Activated CD4-positive, CD25-positive, alpha-beta regulatory T cell treated with anti-CD3 and anti-CD28 coated beads, Interleukin-2, amount 50 U/mL, for 72 hours (primary cell): ENCODE results near the gene DRGX.

Source experiments
- DNase-seq: peaks from one replicate; pipeline ENCODE4 v3.0.0; 2021

The DRGX gene

DNA sequence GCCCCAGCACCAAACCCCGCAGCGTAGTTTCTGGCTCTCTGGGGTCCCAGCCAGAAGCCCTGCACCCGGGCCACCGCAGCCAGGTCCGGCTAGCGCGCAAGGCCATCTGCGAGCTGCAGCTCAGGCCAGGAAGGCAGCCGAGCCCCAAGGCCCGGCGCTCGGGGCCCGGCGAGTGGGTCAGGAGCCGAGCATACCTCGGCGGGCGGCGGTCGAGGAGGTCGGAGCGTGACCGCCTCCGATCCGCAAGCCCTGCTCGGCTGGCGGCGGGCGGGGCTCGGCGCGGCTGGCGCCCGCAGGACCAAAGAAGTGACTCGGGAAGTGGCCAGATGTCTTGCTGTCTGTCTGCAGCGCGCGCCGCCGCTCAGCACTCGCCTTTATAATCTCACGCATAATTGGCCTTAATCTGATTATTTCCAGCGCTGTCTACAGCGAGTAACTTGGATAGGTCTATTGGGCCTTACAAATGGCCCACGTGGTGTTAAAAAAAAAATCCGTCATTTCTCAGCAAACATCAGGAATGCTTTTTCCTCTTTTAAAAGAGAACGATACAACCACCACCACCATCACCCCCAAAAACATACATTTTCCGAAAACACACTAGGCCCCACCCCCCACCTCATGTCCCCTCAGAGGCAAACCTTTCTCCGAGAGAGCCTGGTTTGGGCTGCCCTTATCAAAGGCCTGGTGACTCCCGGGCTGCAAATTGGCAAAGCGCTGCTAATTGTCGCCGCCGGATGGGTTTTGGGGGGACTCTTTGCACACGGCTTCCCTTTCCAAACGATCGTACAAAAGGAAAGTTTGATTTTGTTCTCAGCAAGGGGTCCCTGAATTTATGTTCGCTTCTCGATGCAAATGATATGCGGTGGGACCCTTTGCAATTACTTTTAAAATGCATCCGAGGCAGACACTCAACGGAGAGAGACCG lies at the start of gene DRGX:
TSS of gene DRGX (minus strand) at position 349 of the 925 bp plus-strand sequence. CDS start 649 bp downstream, outside the sequence.
- no peak for DNase-seq

DNA sequence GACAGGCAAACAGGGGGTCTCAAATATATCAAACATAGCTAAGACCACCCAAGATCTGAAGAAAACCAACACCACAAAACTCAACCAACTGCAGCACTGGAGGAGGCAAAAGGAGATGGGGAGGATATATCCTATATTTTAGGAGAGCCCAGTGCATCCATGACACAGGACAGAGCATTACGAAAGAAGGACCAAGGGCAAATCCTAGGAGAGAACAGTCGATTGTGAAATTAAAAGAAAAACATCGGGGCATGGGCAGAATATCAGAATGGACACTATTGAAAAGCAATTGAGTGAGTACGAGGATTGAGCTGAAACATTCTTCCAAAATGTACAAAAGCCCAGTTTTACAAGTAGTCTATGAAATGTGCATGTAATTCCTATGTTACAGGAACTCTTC lies 48.5 kb upstream of the DRGX start:
- no peak for DNase-seq

DNA sequence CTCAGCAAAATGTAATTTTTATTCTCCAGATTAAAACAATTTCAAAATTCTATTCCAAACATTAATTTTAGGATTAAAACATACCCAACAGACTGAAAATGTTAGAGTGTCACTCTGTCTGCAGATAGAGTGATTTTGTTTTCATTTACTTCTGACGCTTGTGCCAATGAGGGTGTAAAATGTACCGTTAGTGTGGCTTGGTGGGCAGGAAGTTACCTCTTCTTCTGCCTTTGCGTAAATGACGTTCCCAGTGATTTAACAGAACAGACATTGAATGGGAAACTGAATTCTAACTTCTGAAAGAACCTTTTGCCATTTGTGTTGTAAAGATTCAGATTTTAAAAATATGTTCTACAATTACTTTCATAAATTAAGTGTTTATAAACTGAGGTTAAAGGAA lies 47.0 kb upstream of the DRGX start:
- no peak for DNase-seq

DNA sequence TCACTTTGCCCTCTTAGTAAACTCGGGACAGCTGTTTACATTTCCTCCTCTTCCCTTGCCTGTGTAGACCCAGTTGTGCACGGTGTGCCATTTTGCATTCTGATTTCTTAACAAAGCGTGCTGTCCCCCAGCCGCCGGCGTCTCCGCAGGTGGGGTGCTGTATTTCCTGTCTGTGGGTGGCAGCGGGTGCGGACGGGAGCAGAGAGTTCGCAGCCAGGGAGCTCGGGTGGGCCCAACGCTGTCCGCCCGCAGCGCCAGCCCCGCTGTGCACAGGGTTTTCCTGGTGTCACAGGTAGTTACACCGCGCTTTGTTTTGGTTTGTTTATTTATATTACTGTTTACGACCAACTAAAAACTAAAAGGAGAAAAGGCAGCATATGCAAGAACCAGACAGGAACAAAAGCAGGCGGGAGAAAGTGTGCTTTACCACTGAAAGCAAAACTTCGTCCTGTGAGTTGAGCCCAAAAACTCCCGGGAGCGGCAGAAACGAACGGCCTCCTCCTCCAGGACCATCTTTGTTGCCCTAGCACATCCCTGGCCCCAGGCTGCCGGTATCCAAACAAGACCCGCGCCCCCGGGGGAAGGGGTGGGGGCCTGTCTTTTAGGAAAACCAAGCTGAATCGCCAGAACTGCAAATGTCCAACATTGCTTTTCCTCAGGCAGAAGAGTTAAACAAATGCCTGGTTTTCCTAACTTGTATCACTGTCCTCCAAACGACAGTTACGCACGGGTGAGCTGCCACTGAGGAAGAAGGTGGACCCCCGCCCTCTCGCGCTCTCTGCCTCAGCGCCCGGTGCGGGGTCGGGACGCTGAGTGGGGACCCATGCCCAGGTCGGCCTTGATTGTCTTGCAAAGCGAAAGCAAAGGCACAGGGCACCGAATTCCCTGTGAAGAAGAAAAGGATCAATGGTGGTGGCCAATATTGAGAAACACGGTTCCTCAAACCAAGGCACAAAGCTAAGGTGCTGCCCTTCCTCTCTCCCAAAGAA lies 45.9 kb upstream of the DRGX start:
- no peak for DNase-seq

DNA sequence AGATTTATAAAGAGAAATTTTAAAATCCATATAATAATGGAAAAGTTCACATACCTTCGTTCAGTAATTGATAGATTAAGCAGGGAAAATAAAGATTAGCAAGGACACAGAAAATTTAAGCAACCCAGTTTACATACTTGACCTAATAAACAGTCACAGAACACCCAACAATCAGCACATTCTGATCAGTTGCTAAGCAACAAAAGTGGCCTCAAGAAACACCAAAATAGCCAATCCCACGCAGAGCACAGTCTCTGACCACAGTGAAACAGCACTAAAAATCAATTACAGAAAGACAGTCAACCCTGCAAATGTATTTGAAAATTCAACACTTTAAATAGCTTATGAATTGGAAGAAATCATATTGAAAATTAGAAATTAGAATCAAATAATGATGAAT lies 39.3 kb upstream of the DRGX start:
- DNase-seq = no peak

DNA sequence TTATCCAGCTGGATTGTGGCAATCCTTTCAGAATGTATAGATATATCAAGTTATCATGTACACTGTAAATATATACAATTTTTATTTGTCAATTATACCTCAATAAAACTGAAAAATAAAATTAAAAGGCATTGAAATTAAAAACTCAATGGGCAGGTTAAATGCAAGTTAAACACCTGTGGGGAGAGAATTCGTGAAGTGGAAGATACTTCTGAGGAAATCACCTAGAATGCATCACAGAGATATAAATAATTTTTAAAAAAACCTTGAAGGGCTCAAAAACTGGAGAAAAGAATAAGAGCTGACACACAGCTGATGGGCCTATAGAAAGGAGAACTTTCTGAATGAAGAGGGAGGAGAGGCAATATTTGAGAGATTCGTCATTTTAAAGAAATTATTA lies 37.2 kb upstream of the DRGX start:
- no peak for DNase-seq

DNA sequence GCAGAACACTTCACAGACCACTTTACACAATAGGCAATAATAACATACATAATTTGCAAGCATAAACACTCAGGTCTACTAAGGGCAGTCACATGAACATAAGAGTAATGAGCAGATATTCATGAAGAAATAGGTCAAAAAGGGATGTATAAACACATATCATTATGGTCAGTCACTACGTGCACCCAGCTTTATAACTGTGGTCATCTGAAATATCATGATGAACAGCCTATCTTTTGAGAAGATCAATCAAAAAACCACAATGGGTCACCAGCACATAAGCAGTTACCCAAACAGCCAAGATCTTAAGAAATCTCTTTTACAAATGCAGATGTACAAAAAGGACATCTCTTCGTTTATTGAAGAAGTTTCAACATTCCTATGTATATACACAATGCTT lies 35.5 kb upstream of the DRGX start:
- no peak for DNase-seq

DNA sequence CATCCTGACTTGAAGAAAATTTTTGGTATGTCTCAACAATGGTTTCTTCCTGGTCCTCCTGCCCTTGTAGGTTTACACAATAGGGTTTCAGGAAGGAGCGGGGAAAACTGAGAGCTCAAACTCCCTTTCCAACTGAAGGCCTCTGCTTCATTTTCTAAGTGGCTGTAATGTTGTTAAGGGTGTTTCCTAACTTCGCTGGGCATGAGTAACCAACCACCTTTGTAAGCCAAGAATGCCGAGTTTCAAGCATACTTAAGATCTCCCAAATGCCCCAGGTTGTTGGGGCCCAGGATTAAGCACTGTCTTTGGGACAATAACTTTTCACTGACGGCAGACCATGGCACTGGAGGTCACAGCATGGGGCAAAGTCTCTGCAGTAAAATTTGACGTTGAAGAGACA lies 33.6 kb upstream of the DRGX start:
- DNase-seq = no peak

DNA sequence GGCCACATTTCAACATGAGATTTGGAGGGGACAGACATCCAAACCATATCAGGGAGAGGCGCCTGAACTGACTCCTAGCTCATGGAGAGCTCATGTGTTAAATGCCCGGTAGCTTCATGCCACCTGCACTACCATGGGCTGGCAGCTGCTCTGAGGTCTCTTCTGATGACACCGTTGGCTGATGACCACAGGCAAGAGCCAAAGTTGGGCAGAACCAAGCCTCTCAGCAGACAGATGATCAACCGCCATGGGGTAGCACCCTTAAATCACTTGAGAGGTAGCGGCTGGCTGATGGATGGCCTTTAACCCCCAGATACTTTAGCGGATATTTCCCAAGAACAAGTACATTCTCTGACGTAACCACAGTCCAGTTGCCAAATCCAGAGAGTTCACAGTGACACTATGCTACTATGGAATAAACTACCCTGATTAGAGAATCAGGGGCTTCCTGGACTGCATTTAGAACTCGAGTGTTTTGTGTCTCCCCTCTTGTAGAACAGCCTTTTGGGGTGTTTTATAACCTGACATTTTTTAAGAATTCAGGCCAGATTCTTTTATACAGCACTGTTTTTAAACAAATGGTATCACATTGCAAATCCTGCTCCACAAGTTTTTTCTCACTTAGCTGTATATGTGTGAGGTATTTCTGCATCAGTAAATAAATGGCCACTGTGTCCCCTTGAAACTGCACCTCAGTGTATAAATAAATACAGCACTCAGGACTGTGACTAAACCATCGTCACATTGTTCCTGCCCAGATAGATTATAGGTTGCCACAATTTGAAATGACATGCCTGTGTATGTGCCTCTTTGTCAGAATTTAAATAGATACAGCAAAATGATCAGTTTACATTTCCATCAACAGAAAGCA lies 30.8 kb upstream of the DRGX start:
- no peak for DNase-seq

DNA sequence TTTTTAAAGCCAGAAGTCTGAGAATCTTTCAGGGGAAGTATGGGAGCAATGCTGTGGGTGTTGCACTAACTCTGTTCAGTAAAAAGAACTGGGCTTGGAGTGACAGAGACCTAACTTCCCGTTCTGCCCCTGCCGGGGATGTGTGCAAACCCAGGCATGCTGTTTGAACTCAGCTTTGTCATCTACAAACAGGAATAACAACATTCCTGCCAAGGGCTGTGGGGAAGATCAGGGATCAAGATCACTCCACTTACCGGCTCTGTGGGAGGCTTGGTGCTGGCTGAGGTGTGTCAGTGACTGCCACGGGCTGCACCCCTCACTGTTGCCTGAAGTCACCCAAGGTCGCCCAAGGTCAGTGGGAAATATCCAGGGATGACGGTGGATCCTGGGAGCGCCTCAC lies 23.1 kb upstream of the DRGX start:
- DNase-seq = no peak

DNA sequence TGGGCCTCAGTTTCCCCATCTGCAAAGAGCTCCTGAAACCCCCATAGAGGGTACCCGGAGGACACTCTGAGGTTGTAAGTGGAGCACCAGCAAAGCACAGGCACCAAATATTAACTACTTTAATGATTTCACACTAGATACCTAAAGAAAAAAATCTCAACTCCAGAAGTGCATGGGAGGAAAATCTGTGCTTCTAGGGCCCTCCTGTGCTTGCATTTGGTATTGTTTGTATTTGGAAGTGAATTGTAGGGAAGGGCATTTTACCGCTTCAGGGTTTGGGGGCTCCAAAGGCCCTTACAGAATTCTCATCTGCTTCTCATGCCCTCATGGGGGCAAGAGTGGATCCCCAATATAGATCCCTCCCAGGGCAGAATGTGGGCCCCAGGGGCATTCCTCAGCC lies 22.4 kb upstream of the DRGX start:
- DNase-seq = no peak

DNA sequence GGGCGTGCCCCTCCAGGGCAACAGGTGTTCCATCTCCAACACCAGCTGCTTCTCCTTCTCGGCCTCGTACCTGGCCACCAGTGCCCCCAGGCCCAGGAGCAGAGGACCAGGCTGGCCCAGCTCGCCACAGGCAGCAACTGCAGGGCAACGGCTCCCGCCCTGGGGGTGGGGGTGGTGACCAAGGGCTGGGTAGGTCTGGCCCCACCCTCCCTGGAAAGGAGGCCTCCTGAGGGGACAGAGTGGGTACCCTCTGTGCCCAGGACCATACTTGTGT lies 22.1 kb upstream of the DRGX start:
- no peak for DNase-seq

DNA sequence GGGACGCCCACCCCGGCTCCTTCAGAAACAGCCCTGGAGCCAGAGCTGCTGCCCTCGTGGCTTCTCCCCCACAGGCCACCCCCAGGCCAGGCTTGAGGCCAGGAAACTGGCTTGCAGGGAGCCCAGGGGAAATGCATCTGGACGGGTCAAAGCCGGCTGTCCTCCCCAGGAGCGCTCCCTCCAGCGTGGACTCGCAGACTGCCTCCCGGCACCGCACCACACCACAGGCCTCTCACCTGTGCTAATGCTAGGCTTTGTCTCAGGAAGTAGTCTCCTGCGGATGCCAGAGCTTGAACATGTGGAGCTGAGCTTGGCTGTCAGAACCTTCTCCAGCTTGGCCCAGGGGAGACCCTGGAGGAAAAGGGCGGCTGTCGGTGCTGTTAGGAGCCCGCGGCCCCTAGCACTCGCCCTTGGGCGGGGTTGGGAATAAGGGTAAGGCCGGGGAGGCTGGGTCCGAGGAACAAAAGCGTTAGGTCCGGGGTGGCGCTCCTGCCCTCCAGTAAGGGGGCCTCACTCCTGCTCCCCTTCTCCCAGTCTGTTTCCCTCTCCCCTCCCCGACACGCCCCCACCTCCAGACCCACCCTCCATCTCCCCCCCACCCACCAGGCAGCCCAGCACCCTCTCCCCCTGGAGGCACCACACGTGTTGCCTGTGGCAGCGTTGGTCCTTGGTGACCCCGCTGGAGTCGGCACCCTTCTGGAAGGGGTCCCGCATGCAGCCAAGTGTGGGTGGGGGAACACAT lies 21.6 kb upstream of the DRGX start:
- DNase-seq = no peak

DNA sequence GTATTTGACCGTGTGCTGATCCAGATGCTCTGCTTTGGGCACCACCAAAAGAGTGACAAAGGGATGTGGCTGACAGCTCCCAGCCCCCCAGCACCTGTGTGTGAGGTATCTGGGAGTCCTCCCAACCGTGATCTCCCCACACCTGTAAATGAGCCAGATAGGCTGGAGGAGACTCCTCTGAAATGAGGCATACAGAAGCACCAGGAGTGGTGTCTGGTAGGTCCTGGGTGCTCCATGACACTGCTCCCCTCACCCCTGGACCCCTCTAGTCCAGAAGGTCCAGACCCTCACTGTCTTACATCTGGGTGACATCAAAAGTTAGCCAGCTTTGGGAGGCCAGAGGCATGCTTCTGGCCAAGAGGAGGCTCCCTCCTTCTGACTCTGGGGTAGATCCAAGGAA lies 20.0 kb upstream of the DRGX start:
- no peak for DNase-seq

DNA sequence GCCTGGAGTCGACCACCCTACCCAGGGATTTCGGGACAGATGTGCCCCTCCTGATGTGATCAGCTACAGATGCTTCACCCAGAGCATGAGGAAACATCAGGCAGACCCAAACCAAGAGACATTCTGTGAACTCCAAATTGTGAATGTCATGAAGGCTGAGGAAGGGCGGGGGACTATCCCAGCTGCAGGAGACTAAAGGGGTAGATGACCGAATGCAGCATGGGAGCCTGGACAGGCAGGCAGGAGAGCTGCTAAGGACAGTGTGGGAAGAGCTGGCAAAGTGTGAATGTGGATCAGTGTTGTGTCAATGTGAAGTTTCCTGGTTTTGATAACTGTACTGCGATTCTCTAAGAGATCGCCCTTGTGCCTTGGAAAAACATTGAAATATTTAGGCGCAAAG lies 19.2 kb upstream of the DRGX start:
- DNase-seq = no peak

DNA sequence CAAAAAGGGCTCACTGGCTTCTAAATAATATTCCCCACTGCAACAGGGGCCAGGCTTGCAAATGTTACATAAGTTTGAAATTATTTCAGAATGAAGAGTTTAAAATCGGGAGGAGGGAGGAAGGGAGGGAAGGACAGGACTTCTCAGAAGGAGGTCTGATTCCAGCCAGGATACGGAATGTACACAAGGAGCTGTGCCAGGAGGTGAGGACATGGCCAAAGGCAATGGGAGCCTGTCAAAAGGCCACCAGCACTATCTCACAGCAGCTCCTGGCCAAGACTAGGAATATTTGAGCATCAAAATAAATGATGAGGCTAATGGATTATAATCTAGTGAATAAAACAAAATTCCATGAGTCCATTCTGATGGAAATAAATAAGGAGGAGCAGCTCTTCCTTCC lies 18.6 kb upstream of the DRGX start:
- DNase-seq = no peak

DNA sequence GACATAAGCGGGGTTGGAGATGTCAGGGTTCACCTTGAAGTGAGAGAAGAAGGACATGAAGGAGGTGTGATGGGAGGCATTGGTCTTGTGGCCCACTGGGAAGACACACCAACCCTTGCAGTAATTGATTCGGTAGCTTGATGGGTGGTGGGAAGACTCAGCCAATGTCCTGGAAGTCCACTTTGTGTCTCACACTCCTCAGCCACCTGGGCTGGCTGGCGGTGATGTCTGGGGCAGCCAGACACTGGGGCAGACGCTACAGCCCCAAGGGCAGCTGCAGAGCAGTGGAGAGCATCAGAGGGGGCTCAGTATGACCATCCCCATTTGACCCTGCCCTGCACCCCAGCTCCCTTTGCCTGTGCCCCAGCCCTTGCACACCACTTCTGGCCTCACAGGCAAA lies 16.7 kb upstream of the DRGX start:
- DNase-seq = no peak

DNA sequence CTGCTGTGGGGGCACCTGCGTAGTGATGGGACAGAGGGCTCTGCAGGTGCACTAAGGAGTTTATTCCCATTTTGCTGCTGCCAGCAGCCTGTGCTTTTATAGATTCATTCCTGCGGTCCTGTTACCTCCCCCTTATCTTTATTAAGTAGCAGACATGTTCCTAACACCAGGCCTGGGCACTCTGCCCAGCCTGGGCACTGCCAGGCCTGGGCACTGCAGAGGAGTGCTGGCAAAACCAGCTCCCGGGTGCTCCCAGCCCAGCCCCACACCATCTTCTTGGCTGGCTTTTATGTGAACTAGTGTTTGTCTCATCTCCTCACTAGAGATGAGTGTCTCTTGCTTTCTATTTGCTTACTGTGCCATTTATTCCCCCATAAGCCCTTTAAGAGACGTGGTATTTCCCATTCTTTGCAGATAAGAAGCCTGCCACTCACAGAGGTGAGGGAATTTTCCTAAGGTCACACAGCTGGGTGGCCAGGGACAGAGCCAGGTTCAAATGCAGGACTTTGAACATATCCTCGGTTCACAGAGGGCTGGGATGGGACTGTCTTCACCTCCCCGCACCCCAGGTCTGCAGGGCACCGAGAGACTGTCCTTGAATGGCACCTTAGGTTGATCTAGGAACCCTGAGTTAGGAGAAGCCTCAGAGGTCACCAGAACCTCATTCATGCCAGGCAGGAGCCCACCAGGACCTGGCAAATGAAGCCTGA lies 14.6 kb upstream of the DRGX start:
- DNase-seq = no peak

DNA sequence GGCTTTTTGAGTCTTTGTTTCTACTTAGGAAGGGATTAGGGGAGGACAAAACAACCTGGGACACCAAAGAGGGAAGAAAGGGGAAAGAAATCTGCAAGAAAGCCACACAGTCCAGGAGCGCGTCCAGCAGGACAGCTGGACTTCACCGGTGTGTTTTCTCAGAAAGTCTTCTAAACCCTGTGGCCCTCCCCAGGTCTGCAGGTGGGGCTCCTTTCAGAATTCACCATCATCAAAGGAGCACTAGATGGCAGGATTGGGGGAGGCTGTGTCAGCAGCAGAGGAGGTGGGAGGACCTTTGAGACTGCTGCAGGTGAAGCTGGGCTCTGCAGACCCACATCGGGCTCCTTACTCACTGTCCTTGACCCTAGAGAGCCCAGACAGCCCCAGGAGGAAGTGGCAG lies 13.9 kb upstream of the DRGX start:
- DNase-seq = no peak

DNA sequence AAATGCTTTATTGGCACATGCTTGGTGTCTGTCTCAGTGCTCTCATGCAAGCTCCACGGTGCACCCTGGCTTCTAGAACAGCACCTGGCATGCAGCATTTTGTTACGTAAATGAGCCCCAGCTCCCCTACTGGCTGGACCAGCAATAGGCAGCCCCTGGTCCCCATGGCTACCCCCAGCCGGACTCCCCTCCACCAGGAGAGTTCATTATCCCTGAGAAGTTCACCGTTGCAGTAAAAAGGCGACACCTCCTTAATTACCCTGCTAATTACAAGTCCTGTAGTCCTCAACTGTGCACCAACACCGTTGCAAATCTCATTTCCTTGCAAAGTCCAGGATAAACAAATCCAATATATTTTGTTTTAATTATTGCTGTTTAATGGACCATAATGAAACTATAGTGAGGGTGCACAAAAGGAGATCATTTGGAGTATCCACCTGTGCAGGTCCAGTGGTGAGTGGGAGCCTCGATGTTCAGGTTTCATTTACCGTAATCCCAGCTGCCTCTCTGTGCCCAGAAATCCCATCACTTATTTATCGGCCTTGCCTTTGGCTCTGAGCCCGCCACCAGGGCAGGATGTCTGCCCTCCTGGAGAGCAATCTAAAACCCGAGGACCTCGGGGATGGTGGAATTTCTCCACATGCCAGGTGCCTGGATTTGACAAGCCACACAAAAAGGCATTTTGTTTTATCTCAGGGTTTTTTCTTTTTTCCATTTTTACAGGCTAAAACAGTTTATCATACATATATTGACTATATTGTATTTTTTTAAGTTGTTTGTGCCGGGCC lies 12.8 kb upstream of the DRGX start:
- no peak for DNase-seq
